Neural progenitor cell (in vitro differentiated cells): Measurements from ENCODE around the gene NGF.
"Not testable (repeated sequence)": the region's sequence is repeated elsewhere in the genome, so short reads cannot be mapped to it uniquely, and the experiment has no call there.

Source experiments
- CTCF ChIP-seq: fragments of 200-600 bp; sonication (generic); IDR thresholded peaks from 2 replicates; pipeline ENCODE4 v1.5.1; 2017; ENCODE audit warnings: antibody characterized with exemption, mild to moderate bottlenecking
- EZH2 ChIP-seq: fragments of 200-600 bp; sonication (generic); IDR thresholded peaks from 2 replicates; pipeline ENCODE4 v1.6.1; 2017; ENCODE audit warnings: antibody characterized with exemption, mild to moderate bottlenecking, moderate library complexity
- EZH2phosphoT487 ChIP-seq: fragments of 200-600 bp; sonication (generic); IDR thresholded peaks from 2 replicates; pipeline ENCODE4 v1.6.1; 2017; ENCODE audit warnings: antibody characterized with exemption

GRCh38 chr1:115359787-115360452 lies 21.9 kb upstream of the NGF start:
- not testable (repeated sequence) for TF ChIP-seq EZH2, CTCF, EZH2phosphoT487
